ENCODE results near the gene MAGI1. TPM values are rescaled to one million over a fixed set of nuclear protein-coding genes. Genes with fewer than 3 reads are reported as not detected.

The MAGI1 gene
- total RNA-seq, 1 donor from 2014 or later: 45.8 TPM

DNA sequence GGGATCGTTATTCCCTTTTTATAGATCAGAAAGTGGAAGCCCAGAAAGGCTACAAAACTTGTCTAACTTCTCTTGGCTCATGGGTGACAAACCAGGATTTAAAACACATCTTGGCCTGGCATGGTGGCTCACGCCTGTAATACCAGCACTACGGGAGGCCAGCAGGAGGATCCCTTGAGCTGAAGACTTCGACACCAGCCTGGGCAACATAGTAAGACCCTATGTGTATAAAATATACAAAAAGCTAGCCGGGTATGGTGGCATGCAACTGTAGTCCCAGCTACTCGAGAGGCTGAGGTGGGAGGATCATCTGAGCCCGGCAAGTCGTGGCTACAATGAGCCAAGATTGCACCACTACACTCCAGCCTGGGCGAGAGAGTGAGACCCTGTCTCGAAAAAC is 479.1 kb downstream of the MAGI1 start:
- intact Hi-C loops (cut with DNase I): no loop called here
- no peaks in the 10 kb centered on the region for H3K27me3 ChIP-seq
- H3K9me3 ChIP-seq: no peaks in the 10 kb centered on the region
- H3K4me3 ChIP-seq: no peak overlapping the region
- ATAC-seq (no peak), DNase-seq (no peak)
- H3K4me1 ChIP-seq: no peaks in the 10 kb centered on the region
- TF ChIP-seq, protein P1, sequence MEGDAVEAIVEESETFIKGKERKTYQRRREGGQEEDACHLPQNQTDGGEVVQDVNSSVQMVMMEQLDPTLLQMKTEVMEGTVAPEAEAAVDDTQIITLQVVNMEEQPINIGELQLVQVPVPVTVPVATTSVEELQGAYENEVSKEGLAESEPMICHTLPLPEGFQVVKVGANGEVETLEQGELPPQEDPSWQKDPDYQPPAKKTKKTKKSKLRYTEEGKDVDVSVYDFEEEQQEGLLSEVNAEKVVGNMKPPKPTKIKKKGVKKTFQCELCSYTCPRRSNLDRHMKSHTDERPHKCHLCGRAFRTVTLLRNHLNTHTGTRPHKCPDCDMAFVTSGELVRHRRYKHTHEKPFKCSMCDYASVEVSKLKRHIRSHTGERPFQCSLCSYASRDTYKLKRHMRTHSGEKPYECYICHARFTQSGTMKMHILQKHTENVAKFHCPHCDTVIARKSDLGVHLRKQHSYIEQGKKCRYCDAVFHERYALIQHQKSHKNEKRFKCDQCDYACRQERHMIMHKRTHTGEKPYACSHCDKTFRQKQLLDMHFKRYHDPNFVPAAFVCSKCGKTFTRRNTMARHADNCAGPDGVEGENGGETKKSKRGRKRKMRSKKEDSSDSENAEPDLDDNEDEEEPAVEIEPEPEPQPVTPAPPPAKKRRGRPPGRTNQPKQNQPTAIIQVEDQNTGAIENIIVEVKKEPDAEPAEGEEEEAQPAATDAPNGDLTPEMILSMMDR (IDR thresholded peaks at IDR 0.05): no peak
- no peak overlapping the region for H3K27ac ChIP-seq
- no peaks in the 10 kb centered on the region for H3K36me3 ChIP-seq

DNA sequence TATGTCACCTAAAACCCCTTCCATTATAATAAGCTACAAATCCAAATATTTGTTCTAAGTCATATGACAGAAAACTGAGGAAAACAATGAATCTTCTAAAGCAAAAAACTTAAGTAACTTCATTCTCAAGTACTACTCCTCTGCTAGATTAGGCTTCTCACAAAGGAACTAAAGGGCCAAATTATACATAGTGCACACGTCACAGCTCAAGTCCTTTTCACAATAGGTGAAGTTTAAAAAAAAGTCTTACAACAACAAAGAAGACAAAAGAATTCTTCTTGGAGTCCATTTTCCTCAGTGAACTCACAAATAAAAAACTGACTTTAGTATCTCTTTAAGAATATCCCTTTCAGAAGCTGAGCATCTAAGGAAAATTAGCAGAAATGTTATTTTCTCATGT is 479.9 kb downstream of the MAGI1 start:
- no peaks in the 10 kb centered on the region for H3K36me3 ChIP-seq
- H3K4me1 ChIP-seq: no peaks in the 10 kb centered on the region
- DNase-seq (no peak), ATAC-seq (no peak)
- no peak overlapping the region for H3K4me3 ChIP-seq
- H3K27me3 ChIP-seq: no peaks in the 10 kb centered on the region
- H3K27ac ChIP-seq: no peak overlapping the region
- intact Hi-C loops (cut with DNase I): no loop called here
- TF ChIP-seq, protein P1 (IDR thresholded peaks at IDR 0.05): no peak
- H3K9me3 ChIP-seq: no peaks in the 10 kb centered on the region

DNA sequence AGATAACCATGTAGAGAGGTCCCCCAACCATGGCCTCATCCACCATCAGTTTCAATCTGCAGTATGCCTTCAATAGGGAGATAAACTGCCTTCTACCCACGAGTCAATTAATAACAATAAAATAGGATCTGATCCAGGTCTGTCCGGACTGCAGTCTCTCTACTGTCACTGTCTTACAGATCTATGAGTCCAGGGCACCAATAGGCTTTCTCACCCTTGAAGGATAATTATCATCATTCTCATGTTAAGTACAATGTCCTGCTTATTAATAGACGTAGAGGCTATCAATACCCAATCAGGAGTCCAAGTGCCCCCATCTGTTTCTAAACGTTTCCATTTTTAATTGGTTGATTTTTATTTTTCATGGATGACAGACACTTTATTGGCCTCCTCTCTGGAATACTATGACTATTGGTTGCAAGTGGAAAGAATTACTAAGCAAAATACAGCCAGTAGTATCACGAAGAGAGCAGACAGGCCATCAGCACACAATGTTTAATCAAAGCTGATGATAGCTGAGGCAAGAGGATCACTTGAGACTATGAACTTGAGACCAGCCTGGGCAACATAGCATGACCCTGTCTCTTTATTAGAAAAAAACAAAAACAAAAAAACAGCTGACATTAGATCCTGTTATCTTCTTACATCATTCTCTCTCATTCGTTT is 480.7 kb downstream of the MAGI1 start:
- intact Hi-C loops (cut with DNase I): no loop called here
- TF ChIP-seq, protein P1 (IDR thresholded peaks at IDR 0.05): no peak
- no peak overlapping the region for H3K27ac ChIP-seq

DNA sequence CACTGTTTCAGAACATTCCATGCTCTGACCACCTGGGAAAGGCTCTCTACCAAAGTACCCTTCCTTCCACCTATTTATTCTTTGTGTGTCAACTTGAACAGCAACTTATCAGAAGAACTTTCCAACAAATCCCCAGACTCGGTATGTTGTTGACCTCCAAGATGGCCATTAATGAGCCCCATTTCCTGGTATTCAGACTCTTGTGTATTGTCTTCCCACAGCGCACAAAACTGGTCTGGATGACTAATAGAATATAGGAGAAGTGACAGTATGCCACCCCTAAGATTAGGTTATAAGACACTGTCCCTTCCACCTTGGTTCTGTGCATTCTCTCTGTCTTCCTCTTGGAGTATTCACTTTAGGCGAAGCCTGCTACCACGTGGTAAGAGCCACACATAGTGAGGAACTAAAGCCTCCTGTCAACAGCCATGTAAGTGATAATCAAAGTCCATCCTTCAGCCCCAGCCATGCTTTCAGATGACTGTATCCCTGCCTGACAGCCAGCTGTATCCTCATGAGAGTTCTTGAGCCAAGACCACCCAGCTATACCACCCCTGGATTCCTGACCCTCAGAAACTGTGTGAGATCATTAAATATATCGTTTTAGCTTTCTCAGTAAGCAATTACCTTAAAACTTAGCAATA is 481.7 kb downstream of the MAGI1 start:
- H3K4me1 ChIP-seq: no peaks in the 10 kb centered on the region
- H3K4me3 ChIP-seq: no peak overlapping the region
- H3K9me3 ChIP-seq: no peaks in the 10 kb centered on the region
- no peak overlapping the region for H3K27ac ChIP-seq
- H3K36me3 ChIP-seq: no peaks in the 10 kb centered on the region
- ATAC-seq (no peak), DNase-seq (no peak)
- intact Hi-C loops (cut with DNase I): no loop called here
- TF ChIP-seq, protein P1 (IDR thresholded peaks at IDR 0.05): no peak
- no peaks in the 10 kb centered on the region for H3K27me3 ChIP-seq

More for the DNA sequence above, 480.7 kb downstream of the MAGI1 start:
- no peak overlapping the region for H3K4me3 ChIP-seq
- H3K36me3 ChIP-seq: no peaks in the 10 kb centered on the region
- no peaks in the 10 kb centered on the region for H3K9me3 ChIP-seq
- no peak for ATAC-seq
- no peaks in the 10 kb centered on the region for H3K4me1 ChIP-seq
- H3K27me3 ChIP-seq: no peaks in the 10 kb centered on the region
- no peak for DNase-seq

DNA sequence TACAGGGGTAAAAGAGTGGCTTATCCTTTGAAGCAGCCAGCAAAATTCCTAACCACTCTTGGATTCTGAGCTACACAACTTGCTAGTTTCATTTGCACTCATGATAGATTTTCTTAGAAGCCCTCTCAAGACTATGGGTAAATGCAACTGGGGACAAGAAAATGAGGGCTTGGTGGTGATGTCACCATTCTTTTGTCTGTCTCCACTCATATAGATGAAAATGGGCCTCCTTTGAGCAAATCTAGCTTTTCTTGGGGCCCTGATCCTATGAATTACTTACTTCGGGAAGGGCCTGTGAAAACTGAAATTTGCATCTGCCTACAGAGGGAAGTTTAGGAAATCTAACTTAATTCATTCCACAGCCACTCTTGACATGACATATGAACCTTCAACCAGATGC is 486.3 kb downstream of the MAGI1 start:
- no peak for DNase-seq
- Histone ChIP-seq H3K4me3 (no peak overlapping the region), H3K36me3 (no peaks in the 10 kb centered on the region), H3K27me3 (no peaks in the 10 kb centered on the region), H3K9me3 (no peaks in the 10 kb centered on the region), H3K4me1 (peaks cover 7% of the 10 kb centered on the region), H3K27ac (no peak overlapping the region)
- TF ChIP-seq, protein P1 (IDR thresholded peaks at IDR 0.05): no peak
- intact Hi-C loops (cut with DNase I): no loop called here
- no peak for ATAC-seq
